H54 (cell line): Measurements from ENCODE around the gene CD58.

ENCODE experiments used
- DNase-seq: peaks from one replicate; pipeline ENCODE4 v3.0.0; 2011; ENCODE audit warnings: low spot score, mixed read lengths; ENCODE audit not compliant: insufficient read length
- FAIRE-seq: peaks from 3 replicates; lab custom pipeline; 2011; peaks lifted over from hg19 to GRCh38; lab: Jason Lieb, UNC
- POLR2A ChIP-seq: IDR thresholded peaks from 2 replicates; pipeline ENCODE4 v1.6.1; 2011; ENCODE audit warnings: low read depth, mild to moderate bottlenecking, low read length

The CD58 gene

GRCh38 chr1:116494353-116494692 lies 76.5 kb downstream of the CD58 start:
- no peak for DNase-seq
- no peak for FAIRE-seq

GRCh38 chr1:116493484-116494352 lies 77.1 kb downstream of the CD58 start:
- no peak for TF ChIP-seq POLR2A
- no peak for FAIRE-seq
- DNase-seq: no peak

More at GRCh38 chr1:116494353-116494692, 76.5 kb downstream of the CD58 start:
- no peak for TF ChIP-seq POLR2A

DNA sequence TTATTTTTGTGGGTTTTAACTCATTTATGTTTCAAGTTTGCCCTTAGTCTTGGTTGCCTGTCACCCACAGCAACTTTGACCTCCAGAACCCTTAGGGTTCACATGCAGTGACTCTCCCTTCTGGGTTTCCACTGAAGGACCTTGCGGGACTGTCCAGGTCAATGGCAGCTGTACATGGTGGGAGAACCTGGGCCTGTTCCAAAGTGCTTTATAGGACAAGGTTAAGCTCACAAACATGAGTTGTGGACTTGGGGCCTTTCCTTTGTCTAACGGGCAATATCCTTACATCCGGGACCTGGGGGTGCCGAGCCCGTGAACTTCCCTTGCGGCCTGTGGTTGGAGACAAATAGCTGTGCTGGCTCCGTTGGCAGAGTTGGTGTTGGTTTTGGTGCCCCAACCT lies 77.8 kb downstream of the CD58 start:
- no peak for TF ChIP-seq POLR2A
- no peak for DNase-seq
- no peak for FAIRE-seq

DNA sequence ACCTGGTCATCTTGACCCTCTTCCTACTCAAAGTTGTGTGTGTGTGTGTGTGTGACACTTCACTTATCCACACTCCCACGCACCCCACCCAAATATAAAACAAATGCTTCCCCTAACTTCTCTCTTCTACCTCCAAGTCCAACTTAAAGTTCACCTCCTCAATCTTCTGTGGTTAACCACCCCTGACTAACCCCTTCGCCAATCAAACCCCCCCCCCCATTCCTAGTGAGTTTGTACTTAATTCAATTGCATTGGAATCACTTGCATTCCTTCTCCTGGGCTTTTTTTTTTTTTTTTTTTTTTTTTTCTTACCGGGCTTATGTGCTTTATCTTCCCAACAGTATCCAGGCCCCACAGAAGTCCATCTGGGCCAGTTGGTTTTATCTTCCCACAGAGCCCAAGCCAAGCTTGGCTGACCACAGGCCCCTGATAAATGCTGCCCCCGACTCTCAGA lies 78.4 kb downstream of the CD58 start:
- TF ChIP-seq POLR2A: no peak
- FAIRE-seq (no peak), DNase-seq (no peak)

GRCh38 chr1:116491700-116492357 lies 79.0 kb downstream of the CD58 start:
- TF ChIP-seq POLR2A: no peak
- DNase-seq (no peak), FAIRE-seq (no peak)

GRCh38 chr1:116490588-116490987 lies 80.2 kb downstream of the CD58 start:
- DNase-seq (no peak), FAIRE-seq (no peak)
- TF ChIP-seq POLR2A: no peak

- TF ChIP-seq POLR2A: no peak
- FAIRE-seq (peak; percentile 95), DNase-seq (peak; percentile 68)
Measured at GRCh38 chr1:116489231-116489697, 81.6 kb downstream of the CD58 start.

DNA sequence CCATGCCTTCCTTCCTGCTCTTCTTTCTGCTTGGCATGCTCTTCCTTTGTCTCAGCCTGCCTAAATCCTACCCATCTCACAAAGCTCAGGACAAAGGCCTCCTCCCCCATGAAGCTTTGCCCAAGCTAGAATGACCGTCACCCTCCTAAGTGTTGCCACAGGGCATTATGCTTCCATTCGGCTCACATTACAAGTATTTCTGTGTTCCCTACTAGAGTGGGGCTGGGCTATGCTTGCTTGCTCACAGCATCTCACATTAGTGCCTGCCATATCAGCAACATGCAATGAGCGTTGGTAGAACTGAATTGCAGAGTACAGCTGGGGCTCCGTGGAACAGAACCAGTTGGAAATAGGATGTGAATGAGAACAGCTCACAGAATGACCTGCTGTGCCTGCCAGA lies 82.8 kb downstream of the CD58 start:
- FAIRE-seq (no peak), DNase-seq (no peak)
- no peak for TF ChIP-seq POLR2A

GRCh38 chr1:116487583-116487982 lies 83.2 kb downstream of the CD58 start:
- FAIRE-seq (no peak), DNase-seq (no peak)
- TF ChIP-seq POLR2A: no peak

- no peak for FAIRE-seq
- no peak for DNase-seq
- no peak for TF ChIP-seq POLR2A
Measured at GRCh38 chr1:116487031-116487430, 83.8 kb downstream of the CD58 start.

DNA sequence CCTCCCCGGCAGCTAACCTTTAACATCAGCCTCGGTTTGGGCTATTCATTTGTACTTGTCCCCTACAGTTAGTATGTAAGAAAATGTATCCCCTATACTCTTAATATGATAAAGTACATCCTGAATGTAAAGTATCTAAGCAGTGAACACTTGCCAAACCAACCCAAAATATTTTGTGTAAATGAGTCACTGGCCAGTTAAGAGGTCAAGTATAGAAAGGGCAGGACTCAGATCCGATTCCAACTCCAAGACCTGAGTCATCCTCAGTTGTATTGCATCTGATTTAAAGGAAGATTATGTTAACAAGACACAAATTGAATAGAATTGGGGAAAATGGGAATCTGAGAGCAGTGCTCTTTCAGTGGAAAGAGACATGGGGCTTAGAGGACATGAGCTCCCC lies 84.4 kb downstream of the CD58 start:
- FAIRE-seq: peak; percentile 36
- DNase-seq: peak; percentile 42

GRCh38 chr1:116485976-116486375 lies 84.8 kb downstream of the CD58 start:
- DNase-seq: no peak
- no peak for FAIRE-seq
- no peak for TF ChIP-seq POLR2A

More for the DNA sequence above, 84.4 kb downstream of the CD58 start:
- no peak for TF ChIP-seq POLR2A

DNA sequence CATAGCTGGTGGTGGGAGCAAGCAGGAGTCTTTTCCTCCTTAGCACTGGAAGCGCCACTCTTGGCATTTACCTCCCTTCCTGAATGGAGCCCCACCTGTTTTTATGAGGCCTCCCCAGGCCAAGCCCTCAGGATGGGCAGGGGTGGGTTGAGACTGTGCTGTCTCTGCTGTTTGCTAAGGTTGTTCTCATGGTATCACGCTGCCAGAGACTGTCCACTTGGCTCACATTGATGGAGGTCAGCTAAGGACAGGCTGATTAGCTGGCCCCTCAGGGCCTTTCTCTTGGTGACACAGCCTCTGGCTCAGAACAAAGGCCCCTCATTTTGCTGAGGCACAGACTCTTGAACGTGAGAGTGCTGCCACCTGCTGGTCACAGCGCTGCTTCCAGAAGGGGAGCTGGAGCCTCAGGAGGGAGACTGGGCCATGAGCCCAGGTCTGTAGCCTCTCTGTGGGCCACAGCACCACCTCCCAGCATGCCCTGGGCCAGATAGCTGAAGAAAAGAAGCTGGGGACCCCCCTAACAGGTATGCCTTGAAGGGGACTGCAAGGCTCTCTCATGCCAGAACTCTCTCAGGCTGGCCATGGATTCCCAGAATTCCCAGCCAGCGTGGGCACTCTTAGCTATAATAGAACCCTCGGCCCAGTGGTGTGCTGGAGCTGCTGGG lies 85.6 kb downstream of the CD58 start:
- no peak for TF ChIP-seq POLR2A
- FAIRE-seq (no peak), DNase-seq (peak; percentile 63)

DNA sequence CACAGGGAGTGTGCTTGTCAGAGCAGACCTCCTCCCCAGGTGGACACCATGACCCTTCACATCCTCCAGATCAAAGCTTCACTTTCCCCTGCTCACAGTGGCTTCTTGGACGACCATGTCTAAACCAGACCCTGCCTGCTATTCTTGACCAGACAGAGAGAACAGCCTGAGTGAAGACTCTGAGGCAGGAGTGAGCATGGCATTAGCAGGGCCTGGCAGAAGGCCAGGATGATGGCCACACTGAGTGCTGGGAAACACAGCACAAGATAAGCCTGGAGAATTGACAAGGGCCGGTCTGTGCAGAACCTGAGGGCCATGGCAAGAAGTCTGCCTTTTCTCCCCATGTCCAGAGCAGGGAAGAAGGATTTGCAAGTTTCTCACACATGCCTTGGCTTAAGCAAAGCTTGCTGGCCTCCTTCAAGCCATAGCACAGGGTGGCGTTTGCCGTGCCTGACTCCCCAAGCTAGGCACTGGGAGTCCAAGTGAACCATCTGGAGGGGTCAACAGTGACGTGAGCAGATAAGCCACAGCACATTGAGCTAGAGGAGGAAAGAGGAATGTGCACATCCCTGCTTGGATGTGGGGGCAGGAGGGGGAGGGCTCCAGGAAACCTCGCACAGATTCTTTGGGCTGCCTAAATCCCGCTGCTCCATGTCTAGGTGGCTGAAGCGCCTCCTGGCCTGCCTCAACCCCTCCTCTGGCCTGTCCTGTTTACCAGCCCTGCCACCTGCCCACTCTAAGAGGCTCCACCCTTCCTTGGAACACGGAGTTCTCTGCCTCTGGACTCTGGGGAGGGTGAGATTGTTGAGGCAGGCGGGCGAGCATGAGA lies 87.1 kb downstream of the CD58 start:
- no peak for TF ChIP-seq POLR2A
- no peak for DNase-seq
- FAIRE-seq: no peak
